Measurements from ENCODE around the gene CREB5. TPM values are rescaled to one million over a fixed set of nuclear protein-coding genes. Genes with fewer than 3 reads are reported as not detected.

CREB5 gene
- total and polyA plus RNA-seq, 2 of the 13 experiments (the other 11 are each of a cell fraction or from before 2014, with no cell fraction given) = 0.38 to 0.71 TPM

GRCh38 chr7:28417321-28417940 lies 5.1 kb downstream of the CREB5 start (continued):
- TF ChIP-seq ZNF800 (CRISPR knock-in tag; IDR thresholded peaks at IDR 0.05) (no peak), XBP1 (CRISPR knock-in tag; IDR thresholded peaks at IDR 0.05) (no peak), ZNF766 (CRISPR knock-in tag; IDR thresholded peaks at IDR 0.05; ENCODE audit: borderline replicate concordance) (no peak)

GRCh38 chr7:28418311-28418710 lies 6.0 kb downstream of the CREB5 start:
- no peaks in the 10 kb centered on the region for H4K20me1 ChIP-seq (ENCODE audit: insufficient read depth, low read length)
- DNase-seq (ENCODE audit: low spot score) = no peak
- no peak overlapping the region for H3K4me3 ChIP-seq (replicated peaks in 1 of 3; ENCODE audit: insufficient read depth in 1 of 3, low read depth in 2 of 3, low read length in 3 of 3)
- no peaks in the 10 kb centered on the region; a peak in 1 of 5 replicates for H3K27me3 ChIP-seq (ENCODE audit: control insufficient read depth in 1 of 2, insufficient read depth in 2 of 2, low read length in 2 of 2)
- TF ChIP-seq XRCC5 (optimal IDR thresholded peaks at IDR 0.05; ENCODE audit: low read length) (no peak), RFXAP (CRISPR knock-in tag; IDR thresholded peaks at IDR 0.05; ENCODE audit: borderline replicate concordance) (no peak), RXRA (CRISPR knock-in tag; IDR thresholded peaks at IDR 0.05) (no peak), TBL1XR1 (IDR thresholded peaks at IDR 0.05; ENCODE audit: borderline replicate concordance, low read length, partially characterized antibody) (no peak), ZMYM2 (CRISPR knock-in tag; IDR thresholded peaks at IDR 0.05) (no peak)
- TF ChIP-seq, protein P1, sequence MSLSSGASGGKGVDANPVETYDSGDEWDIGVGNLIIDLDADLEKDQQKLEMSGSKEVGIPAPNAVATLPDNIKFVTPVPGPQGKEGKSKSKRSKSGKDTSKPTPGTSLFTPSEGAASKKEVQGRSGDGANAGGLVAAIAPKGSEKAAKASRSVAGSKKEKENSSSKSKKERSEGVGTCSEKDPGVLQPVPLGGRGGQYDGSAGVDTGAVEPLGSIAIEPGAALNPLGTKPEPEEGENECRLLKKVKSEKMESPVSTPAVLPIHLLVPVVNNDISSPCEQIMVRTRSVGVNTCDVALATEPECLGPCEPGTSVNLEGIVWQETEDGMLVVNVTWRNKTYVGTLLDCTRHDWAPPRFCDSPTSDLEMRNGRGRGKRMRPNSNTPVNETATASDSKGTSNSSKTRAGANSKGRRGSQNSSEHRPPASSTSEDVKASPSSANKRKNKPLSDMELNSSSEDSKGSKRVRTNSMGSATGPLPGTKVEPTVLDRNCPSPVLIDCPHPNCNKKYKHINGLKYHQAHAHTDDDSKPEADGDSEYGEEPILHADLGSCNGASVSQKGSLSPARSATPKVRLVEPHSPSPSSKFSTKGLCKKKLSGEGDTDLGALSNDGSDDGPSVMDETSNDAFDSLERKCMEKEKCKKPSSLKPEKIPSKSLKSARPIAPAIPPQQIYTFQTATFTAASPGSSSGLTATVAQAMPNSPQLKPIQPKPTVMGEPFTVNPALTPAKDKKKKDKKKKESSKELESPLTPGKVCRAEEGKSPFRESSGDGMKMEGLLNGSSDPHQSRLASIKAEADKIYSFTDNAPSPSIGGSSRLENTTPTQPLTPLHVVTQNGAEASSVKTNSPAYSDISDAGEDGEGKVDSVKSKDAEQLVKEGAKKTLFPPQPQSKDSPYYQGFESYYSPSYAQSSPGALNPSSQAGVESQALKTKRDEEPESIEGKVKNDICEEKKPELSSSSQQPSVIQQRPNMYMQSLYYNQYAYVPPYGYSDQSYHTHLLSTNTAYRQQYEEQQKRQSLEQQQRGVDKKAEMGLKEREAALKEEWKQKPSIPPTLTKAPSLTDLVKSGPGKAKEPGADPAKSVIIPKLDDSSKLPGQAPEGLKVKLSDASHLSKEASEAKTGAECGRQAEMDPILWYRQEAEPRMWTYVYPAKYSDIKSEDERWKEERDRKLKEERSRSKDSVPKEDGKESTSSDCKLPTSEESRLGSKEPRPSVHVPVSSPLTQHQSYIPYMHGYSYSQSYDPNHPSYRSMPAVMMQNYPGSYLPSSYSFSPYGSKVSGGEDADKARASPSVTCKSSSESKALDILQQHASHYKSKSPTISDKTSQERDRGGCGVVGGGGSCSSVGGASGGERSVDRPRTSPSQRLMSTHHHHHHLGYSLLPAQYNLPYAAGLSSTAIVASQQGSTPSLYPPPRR (CRISPR knock-in tag; IDR thresholded peaks at IDR 0.05; ENCODE audit: borderline replicate concordance) = no peak
- in situ Hi-C loops (cut with HindIII; ENCODE audit: extremely low pct_ligation_motif_present, low pct_unique_long_range_greater_than_20kb) = no loop called here
- 38% methylated on average over 2 of the region's 2 CpGs for WGBS (ENCODE audit: low lambda C conversion rate)
- no peak for ATAC-seq
- FAIRE-seq = no peak
- no peak overlapping the region for H3K9ac ChIP-seq (ENCODE audit: insufficient read depth, low read depth, low read length)
- no peak overlapping the region for H3K4me2 ChIP-seq (ENCODE audit: low read depth, low read length)
- BruUV-seq (replicated peaks) = no TSS peak
- CTCF ChIA-PET (ENCODE audit: low intra/inter-chr PET ratio, low total read pairs) = no interaction called here
- no peak overlapping the region for H3K27ac ChIP-seq (ENCODE audit: extremely low read length, insufficient read depth, low read length)
- intact Hi-C loops (cut with micrococcal nuclease; ENCODE audit: unreplicated experiment) = no loop called here
- H3K36me3 ChIP-seq (replicated peaks in 1 of 2; ENCODE audit: control insufficient read depth in 1 of 2, insufficient read depth in 2 of 2, low read length in 2 of 2) = no peaks in the 10 kb centered on the region
- no peaks in the 10 kb centered on the region for H3K4me1 ChIP-seq (ENCODE audit: insufficient read depth, low read length)
- no peaks in the 10 kb centered on the region for H3K9me3 ChIP-seq (ENCODE audit: low read length)
- POLR2A ChIA-PET = no interaction called here
- no peaks in the 10 kb centered on the region for H3K79me2 ChIP-seq (ENCODE audit: insufficient read depth, low read length)
- no peak overlapping the region for H2AFZ ChIP-seq (ENCODE audit: low read length)
